ENCODE data around the gene IGF2BP3.
"Not testable (repeated sequence)": the region's sequence is repeated elsewhere in the genome, so short reads cannot be mapped to it uniquely, and the experiment has no call there.

IGF2BP3 gene

DNA sequence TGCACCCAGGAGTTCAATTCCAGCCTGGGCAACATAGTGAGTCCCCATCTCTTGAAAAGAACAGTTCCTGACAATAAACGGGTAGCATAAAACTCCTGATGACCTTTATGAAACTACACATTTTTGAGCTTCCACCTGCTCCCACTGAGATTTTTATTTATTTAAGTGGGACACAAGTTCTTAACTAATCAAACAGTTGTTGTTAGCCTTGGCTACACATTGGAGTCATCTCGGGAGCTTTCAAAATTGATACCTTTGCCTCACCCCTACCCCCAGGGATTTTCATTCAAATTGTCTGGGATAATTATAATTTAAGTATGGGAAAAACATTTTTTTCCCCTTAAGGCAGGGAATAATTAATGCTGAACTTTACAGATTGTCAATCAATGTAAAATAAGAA lies 131.9 kb downstream of the IGF2BP3 start:
- DNase-seq (ENCODE audit: low spot score) = no peak

GRCh38 chr7:23337374-23337773 lies 132.9 kb downstream of the IGF2BP3 start:
- no peak for DNase-seq (ENCODE audit: low spot score)

DNA sequence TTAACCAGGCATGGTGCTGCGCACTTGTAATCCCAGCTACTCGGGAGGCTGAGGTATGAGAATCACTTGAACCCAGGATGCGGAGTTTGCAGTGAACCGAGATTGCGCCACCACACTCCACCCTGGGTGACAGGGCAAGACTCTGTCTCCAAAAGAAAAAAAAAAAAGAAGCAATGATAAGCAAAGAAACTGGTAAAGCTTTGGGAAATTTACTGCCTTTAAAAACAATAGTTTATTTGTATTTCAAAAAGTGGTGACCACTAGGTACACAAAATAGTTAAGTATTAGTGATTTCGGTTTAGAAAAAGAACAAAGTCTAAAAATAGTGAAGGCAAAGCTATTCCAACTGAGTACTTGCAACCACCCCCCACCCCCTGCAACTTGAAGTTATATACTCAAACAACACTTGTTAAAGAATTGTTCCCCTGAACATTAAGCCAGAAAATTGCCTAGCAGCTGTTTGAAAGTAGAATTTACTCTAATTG lies 133.4 kb downstream of the IGF2BP3 start:
- no peak for DNase-seq (ENCODE audit: low spot score)

DNA sequence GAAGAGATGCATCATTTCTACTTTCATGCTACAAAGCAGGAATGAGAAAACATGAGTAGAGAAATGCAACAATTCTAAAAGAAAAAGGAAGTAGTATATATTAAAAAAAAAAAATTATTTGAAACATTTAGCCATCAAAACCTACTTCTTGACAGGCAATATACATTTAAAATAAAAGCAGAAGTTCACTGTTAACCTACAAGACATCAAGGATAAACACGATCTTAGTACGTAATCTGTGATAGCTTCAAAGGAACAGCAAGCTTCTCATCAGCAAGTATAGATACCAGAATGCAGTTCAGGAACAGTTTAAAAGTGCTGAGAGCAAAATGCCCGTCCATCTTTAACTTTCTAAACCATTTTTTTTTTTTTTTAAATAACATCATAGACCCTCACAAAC lies 134.2 kb downstream of the IGF2BP3 start:
- no peak for DNase-seq (ENCODE audit: low spot score)

GRCh38 chr7:23335621-23336020 lies 134.7 kb downstream of the IGF2BP3 start:
- DNase-seq (ENCODE audit: low spot score) = peak; percentile 41

GRCh38 chr7:23335136-23335535 lies 135.2 kb downstream of the IGF2BP3 start:
- peak; percentile 23 for DNase-seq (ENCODE audit: low spot score)

DNA sequence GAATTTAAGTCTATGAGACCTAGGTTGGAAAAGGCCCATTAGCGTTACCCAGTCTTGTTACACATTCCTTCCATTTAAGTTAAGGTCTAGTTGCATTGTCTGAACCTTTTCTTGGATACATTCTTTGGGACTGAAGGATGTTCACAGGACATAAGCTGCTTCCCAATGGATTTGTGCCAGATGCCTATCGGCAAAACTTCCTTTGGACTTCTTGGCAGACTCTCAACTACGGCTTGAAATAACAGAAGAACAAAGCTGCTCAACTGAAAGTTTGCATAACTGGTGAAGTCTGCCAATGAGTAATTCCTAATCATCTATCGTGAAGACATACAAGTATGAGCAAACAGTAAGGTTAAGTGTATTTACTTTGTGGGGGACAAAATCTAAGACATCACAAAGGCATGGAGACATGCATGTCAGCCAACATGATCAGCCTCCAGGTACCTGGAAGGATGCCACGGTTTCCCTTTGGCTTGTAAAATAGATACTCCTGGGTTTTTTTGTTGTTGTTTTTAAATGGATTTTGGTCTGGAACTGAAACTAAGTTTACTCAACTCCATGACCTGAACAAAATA lies 135.7 kb downstream of the IGF2BP3 start:
- DNase-seq (ENCODE audit: low spot score) = peak; percentile 98

- peak; percentile 88 for DNase-seq (ENCODE audit: low spot score)
Measured at GRCh38 chr7:23333671-23334246, 136.5 kb downstream of the IGF2BP3 start.

- DNase-seq (ENCODE audit: low spot score) = peak; percentile 9
Measured at GRCh38 chr7:23332910-23333612, 137.2 kb downstream of the IGF2BP3 start.

DNA sequence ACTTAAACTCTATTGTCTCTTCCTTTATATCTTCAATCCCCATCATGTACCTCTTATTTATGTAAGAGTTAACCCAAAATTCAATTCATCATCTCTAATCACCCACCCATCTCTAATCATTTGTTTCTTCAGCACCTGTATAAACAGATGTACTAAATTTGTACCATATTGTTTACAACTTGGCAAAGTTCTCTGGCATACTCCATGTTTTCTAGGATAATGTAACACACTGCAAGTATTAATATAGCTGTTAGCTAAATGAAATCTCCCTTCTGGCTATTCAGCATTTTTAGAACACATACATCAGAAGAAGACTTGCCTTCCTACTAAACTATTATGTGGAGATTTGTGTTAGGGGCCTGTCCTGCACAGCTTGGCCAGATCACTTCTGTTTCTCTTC lies 138.1 kb downstream of the IGF2BP3 start:
- DNase-seq (ENCODE audit: low spot score) = no peak

DNA sequence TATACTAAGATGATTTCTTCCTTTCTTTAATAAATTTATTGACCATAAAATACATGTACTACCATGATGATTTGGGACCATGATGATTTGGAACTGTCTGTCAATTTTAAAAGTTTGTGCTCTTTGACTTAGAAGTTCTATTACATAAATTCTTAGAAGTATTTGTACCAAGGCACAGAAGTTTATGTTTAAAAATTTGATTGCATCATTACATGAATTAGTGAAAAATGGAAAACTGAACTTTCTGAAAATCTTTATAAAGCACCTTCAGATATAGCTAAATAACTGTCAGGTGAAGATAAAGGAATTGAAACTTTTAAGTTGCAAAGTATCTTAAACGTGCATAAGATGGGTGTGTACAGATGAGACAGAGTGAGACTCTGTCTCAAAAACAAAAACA lies 139.2 kb downstream of the IGF2BP3 start:
- DNase-seq (ENCODE audit: low spot score) = no peak

GRCh38 chr7:23315366-23315765 lies 154.9 kb downstream of the IGF2BP3 start:
- no peak for DNase-seq (ENCODE audit: low spot score)

GRCh38 chr7:23312141-23312540 lies 158.2 kb downstream of the IGF2BP3 start:
- not testable (repeated sequence) for DNase-seq (ENCODE audit: low spot score)

GRCh38 chr7:23308754-23309153 lies 161.5 kb downstream of the IGF2BP3 start:
- DNase-seq (ENCODE audit: low spot score) = no peak

DNA sequence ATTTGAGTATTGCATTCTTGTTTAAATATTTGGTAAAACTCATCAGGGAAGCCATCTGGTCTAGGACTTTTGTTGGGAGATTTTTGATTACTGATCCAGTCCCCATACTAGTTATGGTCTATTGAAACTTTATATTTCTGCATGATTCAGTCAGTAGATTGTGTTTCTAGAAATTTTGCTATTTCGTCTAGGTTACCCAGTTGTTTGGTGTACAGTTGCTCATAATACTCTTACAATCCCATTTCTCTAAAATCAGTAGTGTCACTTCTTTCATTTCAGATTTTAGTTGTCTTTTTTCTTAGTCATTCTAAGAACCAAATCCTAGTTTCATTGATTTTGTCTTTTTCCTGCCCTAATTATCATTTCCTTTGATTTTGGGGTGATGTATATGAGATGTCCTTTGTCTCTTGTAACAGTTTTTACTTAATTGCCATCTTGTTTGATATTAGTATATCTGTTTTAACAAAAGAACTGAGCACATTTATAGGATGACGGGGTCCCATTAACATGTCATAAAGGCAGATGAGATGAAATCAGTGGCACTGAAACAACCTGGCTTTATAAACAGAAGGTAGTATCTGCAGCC lies 163.3 kb downstream of the IGF2BP3 start:
- DNase-seq (ENCODE audit: low spot score) = no peak

GRCh38 chr7:23299770-23300300 lies 170.5 kb downstream of the IGF2BP3 start:
- DNase-seq (ENCODE audit: low spot score) = peak; percentile 25

DNA sequence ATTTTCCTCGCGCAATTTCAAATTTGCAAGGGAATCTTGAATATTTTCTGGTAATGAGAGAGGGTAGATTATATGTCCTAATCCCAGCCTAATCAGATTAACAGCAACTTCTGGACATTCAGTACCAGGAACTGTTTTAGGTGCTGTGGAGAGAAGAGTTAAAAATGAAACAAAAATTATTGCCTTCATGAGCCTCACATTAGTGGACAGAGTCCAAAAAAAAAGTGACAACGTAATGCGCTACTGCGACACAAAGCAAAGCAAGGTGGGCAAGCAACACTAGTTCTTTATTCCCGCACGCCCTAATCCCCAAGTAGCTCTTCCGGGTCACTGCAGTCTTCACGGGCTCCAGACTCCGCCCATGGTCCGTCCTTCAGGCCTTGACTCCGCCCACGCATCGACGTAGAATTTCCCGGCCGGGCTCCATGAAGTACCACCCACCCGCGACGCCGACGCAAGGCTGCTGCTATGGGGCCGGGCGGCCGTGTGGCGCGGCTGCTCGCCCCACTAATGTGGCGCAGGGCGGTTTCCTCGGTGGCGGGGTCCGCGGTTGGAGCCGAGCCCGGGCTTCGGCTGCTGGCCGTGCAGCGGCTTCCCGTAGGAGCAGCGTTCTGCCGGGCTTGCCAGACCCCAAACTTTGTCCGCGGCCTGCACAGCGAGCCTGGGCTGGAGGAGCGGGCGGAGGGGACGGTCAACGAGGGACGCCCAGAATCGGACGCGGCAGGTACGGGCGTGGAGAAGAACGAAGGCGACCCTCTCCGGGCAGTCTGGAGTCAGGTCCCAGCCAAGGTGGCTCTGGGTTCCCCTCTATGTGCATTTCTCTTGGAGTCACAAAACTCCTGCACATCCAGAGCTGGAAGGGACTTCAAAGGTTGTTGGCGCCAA lies 171.2 kb downstream of the IGF2BP3 start, which contains the start of gene MALSU1:
TSS of gene MALSU1 (plus strand) at position 455 of the 885 bp plus-strand sequence. CDS start at position 469, 14 bp downstream.
- peak; percentile 97 for DNase-seq (ENCODE audit: low spot score)

- peak; percentile 63 for DNase-seq (ENCODE audit: low spot score)
Measured at GRCh38 chr7:23298141-23298881, 172.0 kb downstream of the IGF2BP3 start.

- DNase-seq (ENCODE audit: low spot score) = no peak
Measured at GRCh38 chr7:23295401-23295697, 174.9 kb downstream of the IGF2BP3 start.

DNA sequence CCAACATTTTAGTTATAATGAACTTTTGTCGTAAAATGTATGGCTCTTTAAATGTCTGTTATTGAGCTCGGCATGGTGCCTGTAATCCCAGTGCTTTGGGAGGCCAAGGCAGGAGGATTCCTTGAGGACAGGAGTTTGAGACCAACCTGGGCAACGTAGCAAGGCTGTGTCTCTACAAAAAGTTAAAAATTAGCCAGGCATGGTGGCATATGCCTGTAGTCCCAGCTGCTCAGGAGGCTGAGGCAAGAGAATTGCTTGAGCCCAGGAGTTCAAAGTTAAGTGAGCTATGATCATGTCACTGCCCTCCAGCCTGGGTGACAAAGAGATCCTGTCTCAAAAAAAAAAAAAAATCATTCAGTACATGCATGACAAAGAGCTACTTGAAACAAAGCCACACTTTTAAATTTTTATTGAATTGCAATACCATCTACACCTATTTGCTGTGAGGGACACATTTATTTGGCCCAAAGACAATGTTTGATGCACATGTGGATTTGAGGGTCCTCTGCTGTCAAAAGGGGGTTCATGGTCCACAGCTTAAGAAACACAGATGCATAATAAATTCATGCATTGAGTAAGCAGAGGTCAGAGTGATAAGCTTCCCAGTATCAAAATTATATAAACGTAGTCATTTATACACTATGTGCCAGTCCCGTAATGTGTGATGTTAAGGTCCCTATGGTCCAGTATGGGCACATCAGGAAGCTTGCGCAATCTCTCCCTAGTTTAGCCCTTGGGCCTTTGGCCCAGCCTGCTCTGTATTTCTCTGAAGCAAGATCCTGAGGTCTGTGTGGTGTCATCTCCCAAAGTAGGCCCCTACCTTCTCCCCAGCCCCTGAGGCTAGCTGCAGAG lies 175.5 kb downstream of the IGF2BP3 start:
- no peak for DNase-seq (ENCODE audit: low spot score)
